Activated gamma-delta T cell (primary cell): ENCODE data around the gene DCP1A.

ENCODE experiments used
- DNase-seq: peaks from one replicate; lab custom pipeline; 2025; lab: John Stamatoyannopoulos, UW

DCP1A gene

GRCh38 chr3:53244271-53244670 is 103.1 kb downstream of the DCP1A start:
- DNase-seq = no peak

- DNase-seq = no peak
These were observed 103.6 kb downstream of the DCP1A start for GRCh38 chr3:53243785-53244184.

GRCh38 chr3:53243165-53243564 is 104.2 kb downstream of the DCP1A start:
- no peak for DNase-seq

- no peak for DNase-seq
These were observed 104.7 kb downstream of the DCP1A start for GRCh38 chr3:53242642-53243041.

GRCh38 chr3:53242155-53242554 is 105.2 kb downstream of the DCP1A start:
- no peak for DNase-seq

- no peak for DNase-seq
These were observed 106.1 kb downstream of the DCP1A start for GRCh38 chr3:53240989-53241972.

- no peak for DNase-seq
These were observed 107.5 kb downstream of the DCP1A start for GRCh38 chr3:53239800-53240199.

- no peak for DNase-seq
These were observed 108.5 kb downstream of the DCP1A start for GRCh38 chr3:53238886-53239285.

- no peak for DNase-seq
These were observed 109.1 kb downstream of the DCP1A start for GRCh38 chr3:53238051-53238850.

GRCh38 chr3:53236112-53236841 is 111.1 kb downstream of the DCP1A start:
- DNase-seq = no peak

- no peak for DNase-seq
These were observed 111.8 kb downstream of the DCP1A start for GRCh38 chr3:53235545-53235944.

- DNase-seq = no peak
These were observed 112.5 kb downstream of the DCP1A start for GRCh38 chr3:53234841-53235232.

- no peak for DNase-seq
These were observed 113.1 kb downstream of the DCP1A start for GRCh38 chr3:53234130-53234840.
